ENCODE measurements around the gene ZNF280D.

The ZNF280D gene

GRCh38 chr15:56774356-56774755 is 41.0 kb upstream of the ZNF280D start:
- peak; percentile 36 for DNase-seq
- no peaks in the 10 kb centered on the region for H3K9me3 ChIP-seq (ENCODE audit: insufficient read depth, low read length, severe bottlenecking)

GRCh38 chr15:56772868-56773639 is 39.7 kb upstream of the ZNF280D start:
- TF ChIP-seq EZH2 (IDR thresholded peaks at IDR 0.05; ENCODE audit: borderline replicate concordance, low read depth, low read length, severe bottlenecking) (no peak), CTCF (IDR thresholded peaks at IDR 0.05; ENCODE audit: borderline replicate concordance, extremely low read depth, low read length, poor library complexity, severe bottlenecking) (no peak)
- Histone ChIP-seq H3K27ac (ENCODE audit: low read length) (peak overlapping the region; percentile 79; the same call in 1 of the 2 replicates), H3K4me2 (ENCODE audit: insufficient read depth, low read length) (no peak overlapping the region), H3K36me3 (ENCODE audit: insufficient read depth, low read length) (no peaks in the 10 kb centered on the region), H2AFZ (ENCODE audit: low read depth, low read length) (no peak overlapping the region), H3K79me2 (ENCODE audit: insufficient read depth, low read length) (no peaks in the 10 kb centered on the region), H3K27me3 (ENCODE audit: insufficient read depth, low read length, poor library complexity) (no peaks in the 10 kb centered on the region), H3K4me3 (ENCODE audit: low read depth in 1 of 2, low read length in 2 of 2) (no peak overlapping the region), H4K20me1 (ENCODE audit: insufficient read depth, low read length) (no peaks in the 10 kb centered on the region), H3K9me3 (ENCODE audit: insufficient read depth, low read length, severe bottlenecking) (no peaks in the 10 kb centered on the region), H3K4me1 (ENCODE audit: insufficient read depth, low read length) (peaks cover 31% of the 10 kb centered on the region), H3K9ac (ENCODE audit: low read depth, low read length) (no peak overlapping the region)
- no peak for ATAC-seq (ENCODE audit: insufficient read depth, low read depth)
- DNase-seq, result no peak

More at GRCh38 chr15:56774356-56774755, 41.0 kb upstream of the ZNF280D start:
- peak overlapping the region; percentile 79 for H3K27ac ChIP-seq (ENCODE audit: low read length)
- H2AFZ ChIP-seq (ENCODE audit: low read depth, low read length), result peak overlapping the region; percentile 35
- H3K36me3 ChIP-seq (ENCODE audit: insufficient read depth, low read length), result no peaks in the 10 kb centered on the region
- ATAC-seq (ENCODE audit: insufficient read depth, low read depth), result peak; percentile 95
- H3K27me3 ChIP-seq (ENCODE audit: insufficient read depth, low read length, poor library complexity), result no peaks in the 10 kb centered on the region
- H3K4me3 ChIP-seq (ENCODE audit: low read depth in 1 of 2, low read length in 2 of 2), result no peak overlapping the region
- H3K4me1 ChIP-seq (ENCODE audit: insufficient read depth, low read length), result peaks cover 31% of the 10 kb centered on the region
- peak overlapping the region; percentile 16; the same call in 1 of the 2 replicates for H3K9ac ChIP-seq (ENCODE audit: low read depth, low read length)
- TF ChIP-seq CTCF (IDR thresholded peaks at IDR 0.05; ENCODE audit: borderline replicate concordance, extremely low read depth, low read length, poor library complexity, severe bottlenecking), result no peak
- TF ChIP-seq EZH2 (IDR thresholded peaks at IDR 0.05; ENCODE audit: borderline replicate concordance, low read depth, low read length, severe bottlenecking), result no peak
- no peaks in the 10 kb centered on the region for H3K79me2 ChIP-seq (ENCODE audit: insufficient read depth, low read length)
- H3K4me2 ChIP-seq (ENCODE audit: insufficient read depth, low read length), result peak overlapping the region; percentile 8; the same call in 1 of the 2 replicates
- no peaks in the 10 kb centered on the region for H4K20me1 ChIP-seq (ENCODE audit: insufficient read depth, low read length)

GRCh38 chr15:56770173-56770572 is 36.9 kb upstream of the ZNF280D start:
- no peak for TF ChIP-seq EZH2 (IDR thresholded peaks at IDR 0.05; ENCODE audit: borderline replicate concordance, low read depth, low read length, severe bottlenecking)
- no peak for TF ChIP-seq CTCF (IDR thresholded peaks at IDR 0.05; ENCODE audit: borderline replicate concordance, extremely low read depth, low read length, poor library complexity, severe bottlenecking)
- H4K20me1 ChIP-seq (ENCODE audit: insufficient read depth, low read length), result no peaks in the 10 kb centered on the region
- ATAC-seq (ENCODE audit: insufficient read depth, low read depth), result no peak
- H3K4me1 ChIP-seq (ENCODE audit: insufficient read depth, low read length), result peaks cover 28% of the 10 kb centered on the region
- H3K9me3 ChIP-seq (ENCODE audit: insufficient read depth, low read length, severe bottlenecking), result no peaks in the 10 kb centered on the region
- no peak overlapping the region for H3K9ac ChIP-seq (ENCODE audit: low read depth, low read length)
- no peak overlapping the region for H2AFZ ChIP-seq (ENCODE audit: low read depth, low read length)
- no peak overlapping the region for H3K4me2 ChIP-seq (ENCODE audit: insufficient read depth, low read length)
- no peaks in the 10 kb centered on the region for H3K27me3 ChIP-seq (ENCODE audit: insufficient read depth, low read length, poor library complexity)
- H3K79me2 ChIP-seq (ENCODE audit: insufficient read depth, low read length), result no peaks in the 10 kb centered on the region
- no peak overlapping the region for H3K4me3 ChIP-seq (ENCODE audit: low read depth in 1 of 2, low read length in 2 of 2)
- H3K36me3 ChIP-seq (ENCODE audit: insufficient read depth, low read length), result no peaks in the 10 kb centered on the region
- no peak overlapping the region for H3K27ac ChIP-seq (ENCODE audit: low read length)
- no peak for DNase-seq

Measured in DND-41 (cell line).